HG03097 (cell line): ENCODE measurements around the gene SCN4A.

Experiments
- ATAC-seq: cut with Tn5 transposase; IDR thresholded peaks from one replicate; pipeline ENCODE4 v1.9.1; 2021; ENCODE audit not compliant: unreplicated experiment, low FRiP score

Gene SCN4A

DNA sequence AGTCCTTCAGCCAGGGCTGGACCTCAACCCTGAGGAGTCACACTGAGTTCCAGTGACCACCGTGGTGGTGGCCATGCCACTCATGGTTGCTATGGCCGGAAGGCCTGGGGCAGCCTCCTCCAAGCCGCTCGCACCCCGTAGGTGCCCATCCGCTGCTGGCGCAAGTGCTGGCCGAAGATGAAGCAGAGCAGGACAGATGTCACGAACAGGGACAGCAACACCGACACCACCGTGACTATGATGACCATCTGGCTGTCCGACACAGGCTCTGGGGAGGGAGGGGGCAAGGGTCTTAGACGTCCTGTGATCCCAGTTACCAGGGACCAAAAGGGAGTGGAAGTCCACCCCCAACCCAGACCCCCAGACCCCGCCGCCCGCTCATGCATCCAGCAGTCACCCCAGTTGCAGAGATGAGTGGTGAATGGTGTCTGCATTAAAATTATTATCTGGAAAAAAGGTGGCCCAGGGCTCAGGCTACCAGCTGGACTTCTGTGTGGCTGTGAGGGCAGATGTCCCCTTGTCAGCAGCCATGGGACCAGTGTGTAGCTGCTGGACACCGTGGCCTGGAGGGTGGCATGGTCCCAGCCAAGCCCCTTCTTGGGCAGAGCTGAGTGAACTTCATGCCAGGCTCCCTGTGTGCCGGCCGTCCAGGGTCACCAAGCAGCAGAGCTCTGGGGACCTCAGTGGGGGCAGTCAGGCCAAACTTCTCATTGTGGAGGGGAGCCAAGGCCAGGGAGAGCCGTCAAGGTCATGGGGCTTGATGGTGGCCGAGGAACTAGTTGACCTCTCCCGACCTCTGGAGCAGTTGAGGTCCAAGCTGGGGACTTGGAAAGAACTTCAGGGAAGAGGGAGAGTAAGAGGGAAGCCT is 30.2 kb upstream of the SCN4A start:
- ATAC-seq: no peak

DNA sequence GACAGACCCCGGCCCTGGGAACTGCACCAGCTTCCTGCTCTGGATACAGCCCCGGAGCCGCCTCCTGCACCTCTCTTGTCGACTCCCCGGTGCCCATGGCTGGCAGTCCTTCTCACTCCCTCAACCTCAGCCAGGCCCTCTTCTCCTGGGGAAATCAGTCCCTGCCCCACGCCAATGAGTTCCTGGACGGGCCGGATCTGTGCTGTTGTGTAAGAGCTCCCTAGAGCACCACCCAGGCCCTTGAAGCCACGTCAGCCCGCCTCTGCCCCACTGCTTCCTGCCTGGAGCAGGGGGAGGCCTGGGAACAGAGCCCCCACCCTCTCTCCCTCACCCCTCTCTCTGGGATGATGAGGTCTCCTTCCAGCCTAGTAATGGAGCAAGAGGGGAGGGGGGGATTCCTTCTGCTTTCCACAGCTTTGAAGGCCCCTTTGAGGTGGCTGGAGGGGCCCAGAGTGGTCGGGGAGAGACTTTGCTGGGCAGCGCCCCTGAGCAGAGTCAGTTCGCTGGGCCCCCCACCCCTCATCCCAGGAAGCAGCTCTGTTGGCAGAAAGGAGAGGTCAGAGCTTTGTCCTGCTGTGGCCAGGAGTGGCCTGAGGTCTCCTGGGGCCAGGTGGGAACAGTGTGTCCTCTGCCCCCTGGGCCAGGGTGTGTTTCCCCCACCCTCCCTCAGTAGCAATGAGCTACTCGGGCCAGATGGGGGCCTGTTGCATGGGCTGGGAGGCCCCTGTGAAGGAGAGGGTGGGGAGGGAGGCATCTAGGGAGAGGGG is 29.2 kb upstream of the SCN4A start:
- ATAC-seq: no peak

DNA sequence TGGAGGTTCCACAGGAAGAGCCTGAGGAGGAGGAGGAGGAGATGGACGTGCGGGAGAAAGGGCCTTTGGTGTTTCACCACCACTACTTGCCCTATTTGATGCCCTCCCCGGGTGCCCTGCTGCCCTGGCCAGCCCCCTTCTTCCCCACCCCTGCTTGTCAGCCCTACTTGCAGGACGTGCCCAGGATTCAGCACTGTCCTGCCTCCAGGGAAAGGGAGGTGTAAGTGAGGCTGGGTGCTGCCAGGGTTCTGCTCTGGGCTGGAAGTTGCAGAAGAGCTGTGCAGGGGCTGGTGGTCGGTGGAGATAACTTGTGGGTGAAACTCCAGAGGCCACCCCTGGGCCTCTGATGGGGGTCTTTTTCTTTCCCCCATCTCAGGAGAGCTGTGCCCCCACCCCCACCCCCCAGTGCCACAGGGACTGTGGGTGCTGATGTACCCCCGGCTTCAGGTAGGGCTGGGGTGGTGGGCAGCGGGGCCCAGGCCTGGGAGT is 28.4 kb upstream of the SCN4A start:
- no peak for ATAC-seq

DNA sequence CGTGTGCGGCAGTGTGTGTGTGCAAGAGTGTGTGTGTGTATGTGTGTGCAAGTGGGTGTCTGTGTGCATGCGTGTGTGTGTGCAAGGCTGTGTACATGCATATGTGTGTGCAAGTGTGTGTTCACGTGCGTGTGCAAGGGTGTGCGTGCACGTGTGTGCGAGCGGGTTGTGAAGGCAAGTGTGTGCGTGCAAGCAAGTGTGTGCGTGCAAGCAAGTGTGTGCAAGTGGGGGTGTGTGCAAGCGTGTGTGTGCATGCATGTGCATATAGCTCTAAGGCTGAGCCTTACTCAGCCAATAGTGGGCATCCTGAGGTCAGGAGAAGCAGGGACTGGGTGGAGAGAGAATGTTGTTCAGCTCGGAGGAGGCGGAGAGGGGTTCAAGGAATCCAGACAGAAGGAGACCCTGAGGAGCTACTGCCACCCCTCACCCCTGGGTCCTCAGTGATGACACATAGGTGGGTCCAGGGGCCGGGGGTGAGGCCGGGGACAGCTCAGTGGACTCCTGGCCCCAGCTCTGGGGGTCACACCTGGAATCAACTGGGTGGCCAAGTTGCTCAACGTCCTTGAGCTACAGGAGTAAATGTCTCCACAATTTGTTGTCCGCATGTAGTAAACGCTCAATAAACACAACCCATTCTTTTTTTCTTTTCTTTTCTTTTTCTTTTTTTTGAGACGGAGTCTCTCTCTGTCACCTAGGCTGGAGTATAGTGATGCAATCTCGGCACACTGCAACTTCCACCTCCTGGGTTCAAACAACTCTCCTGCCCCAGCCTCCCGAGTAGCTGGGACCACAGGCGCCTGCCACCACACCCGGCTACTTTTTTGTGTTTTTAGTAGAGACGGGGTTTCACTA is 27.2 kb upstream of the SCN4A start:
- no peak for ATAC-seq

DNA sequence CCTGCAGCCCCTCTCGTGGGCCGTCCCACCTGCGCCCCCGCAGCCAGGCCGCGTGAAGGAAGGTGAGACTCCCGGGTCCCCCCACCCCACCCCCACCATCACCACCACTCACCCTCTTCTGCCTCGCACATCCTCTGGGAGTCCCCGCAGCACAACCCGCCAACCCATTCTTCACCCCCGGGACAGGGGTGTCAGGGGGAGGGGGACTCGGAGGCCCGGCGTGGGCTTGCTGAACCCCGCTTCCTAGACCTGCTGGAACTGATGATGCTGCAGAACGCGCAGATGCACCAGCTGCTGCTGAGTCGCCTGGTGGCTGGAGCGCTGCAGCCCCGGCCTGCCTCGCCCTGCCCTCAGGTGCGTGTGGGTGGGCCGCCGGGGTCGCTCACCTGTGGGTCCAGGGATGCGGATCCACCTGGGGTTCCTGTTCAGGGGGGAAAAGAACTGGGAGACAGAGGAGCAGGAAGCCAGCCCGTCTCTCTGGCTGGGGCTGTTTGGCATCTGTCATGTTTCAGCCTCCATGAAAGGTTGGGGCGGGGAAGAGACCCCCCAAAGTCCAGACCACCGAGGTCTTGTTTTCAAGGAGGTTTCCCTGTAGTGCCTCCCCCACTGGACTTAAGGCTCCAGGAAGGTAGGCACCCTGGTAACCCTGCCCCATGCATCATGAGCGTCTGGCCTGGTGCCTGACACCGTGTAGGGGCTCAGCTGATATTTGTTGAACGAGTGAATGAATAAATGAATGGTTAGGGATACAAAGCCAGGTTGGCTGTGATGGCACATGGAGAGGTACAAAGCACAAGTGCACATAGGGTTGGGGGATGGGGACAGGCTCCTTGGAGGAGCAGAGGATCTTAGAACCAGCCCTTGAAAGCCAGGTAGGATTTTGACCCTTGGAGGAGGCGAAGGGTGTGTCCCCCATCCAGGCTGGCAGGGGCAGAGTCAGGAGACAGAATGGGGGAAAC is 26.3 kb upstream of the SCN4A start:
- no peak for ATAC-seq

DNA sequence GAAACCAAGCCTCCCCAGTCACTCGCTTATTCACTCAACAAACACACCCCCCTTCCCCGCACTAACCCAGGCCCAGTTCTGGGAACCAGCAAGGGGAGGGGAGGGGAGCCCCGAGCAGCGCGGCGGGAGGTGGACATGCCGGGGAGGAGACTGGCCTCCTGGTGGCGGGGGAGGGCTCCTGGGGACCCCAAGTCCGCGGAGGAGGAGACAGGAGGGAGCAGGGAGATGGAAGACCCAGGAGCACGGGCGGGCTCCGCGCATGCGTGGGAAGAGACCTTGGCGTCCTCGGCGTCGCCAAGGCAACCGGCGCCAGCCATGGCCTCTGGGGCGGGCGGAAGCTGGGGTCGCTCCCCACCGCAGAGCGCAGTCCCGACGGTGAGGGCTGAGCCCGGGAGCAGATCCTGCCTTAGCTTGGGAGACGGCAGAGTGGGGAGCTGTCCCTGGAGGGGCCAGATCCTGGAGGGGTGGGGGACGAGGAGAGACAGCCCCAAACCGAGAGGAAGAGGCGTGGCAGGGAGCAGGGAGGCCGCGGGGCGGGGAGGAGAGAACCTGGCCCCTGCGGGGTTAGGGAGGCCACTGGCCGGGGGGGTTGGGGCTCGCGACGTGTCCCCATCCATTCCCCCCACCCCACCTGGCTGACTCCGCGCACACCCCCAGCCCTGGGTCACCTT is 25.5 kb upstream of the SCN4A start, which contains the start of gene PRR29:
Gene PRR29 (plus strand): TSS at position 302 of the 671 bp plus-strand sequence. CDS start 14 bp downstream, at position 316.
- no peak for ATAC-seq

DNA sequence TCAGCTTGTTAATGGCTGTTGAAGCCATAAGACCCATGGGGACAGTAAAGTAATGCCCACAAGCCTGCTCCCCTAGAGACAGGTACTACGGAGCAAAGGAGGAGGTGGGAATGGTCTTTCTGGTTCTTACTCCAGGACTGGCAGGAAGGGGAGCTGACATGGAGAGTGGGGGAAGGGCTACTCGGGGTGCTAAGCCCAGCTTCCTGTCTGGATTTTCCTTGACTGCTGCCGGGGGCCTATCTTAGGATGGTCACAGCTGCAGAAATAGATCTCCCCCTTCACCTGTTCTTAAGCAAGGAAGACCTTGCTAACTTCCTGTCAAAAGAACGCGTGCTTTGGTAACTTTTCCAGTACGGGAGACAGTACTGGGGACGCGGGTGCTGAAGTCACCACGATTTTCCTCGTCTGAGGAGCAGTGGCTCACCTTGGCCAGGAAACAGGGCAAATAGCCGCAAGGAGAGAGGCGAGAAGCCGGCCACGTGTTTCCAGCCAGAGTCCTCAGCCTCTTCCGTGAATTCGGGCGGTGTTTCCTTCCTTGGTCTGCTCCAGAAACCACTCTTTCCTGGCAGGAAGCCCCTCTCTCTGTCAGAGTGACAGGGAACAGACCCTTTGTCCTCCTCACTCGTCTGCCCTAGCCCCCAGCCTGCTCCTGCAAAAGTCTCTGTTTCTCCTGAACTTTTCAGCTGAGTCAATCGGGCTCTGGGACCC is 24.8 kb upstream of the SCN4A start:
- no peak for ATAC-seq

DNA sequence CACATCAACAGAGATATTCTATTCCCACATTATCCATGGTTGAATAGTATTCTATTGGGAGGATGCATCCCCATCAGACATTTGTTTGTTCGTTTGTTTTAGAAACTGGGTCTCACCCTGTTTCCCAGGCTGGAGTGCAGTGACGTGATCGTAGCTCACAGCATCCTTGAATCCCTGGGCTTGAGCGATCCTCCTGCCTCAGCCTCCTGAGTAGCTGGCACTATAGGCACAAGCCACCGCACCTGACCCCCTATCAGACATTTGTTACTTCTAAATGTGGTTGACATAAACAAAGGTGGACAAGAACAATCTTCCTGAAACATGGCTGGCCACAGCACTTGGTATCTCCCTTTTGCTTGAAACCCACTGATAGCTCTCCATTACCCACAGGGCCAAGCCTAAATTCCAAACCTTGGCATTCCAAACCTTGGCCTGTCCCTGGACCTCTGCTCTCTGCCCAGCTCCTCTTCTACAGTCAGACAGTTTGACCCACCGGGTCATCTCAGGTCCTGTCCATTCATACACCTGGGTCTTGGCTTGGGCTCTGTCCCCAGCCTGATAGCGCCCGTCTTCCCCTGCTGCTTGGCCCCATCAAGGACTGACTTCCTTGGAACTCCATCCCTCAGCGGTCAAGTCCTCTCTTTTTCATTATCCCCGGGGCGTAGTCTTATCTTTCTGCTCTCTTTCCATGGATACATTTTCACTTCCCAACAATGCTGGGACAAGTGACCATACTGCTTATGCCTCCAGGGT is 23.9 kb upstream of the SCN4A start:
- no peak for ATAC-seq

DNA sequence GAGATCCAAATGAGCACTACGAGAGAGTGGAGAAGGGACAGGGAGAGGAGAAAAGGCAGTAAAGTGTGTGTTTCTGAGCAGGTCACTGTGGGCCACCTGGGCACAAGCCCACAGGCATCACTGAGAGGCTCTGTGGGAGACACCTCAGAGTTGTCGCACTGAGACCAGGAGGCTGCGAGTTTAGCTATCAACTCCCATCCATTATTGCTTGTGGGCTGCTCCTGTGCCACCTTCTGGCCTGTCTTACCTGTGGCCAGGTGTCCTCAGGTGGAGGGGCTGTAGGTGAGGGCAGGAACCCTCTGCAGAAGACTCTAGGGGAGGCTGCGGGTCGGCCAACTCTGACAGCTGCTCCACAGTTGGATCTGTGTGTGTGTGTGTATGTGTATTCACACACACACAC is 22.9 kb upstream of the SCN4A start:
- no peak for ATAC-seq

DNA sequence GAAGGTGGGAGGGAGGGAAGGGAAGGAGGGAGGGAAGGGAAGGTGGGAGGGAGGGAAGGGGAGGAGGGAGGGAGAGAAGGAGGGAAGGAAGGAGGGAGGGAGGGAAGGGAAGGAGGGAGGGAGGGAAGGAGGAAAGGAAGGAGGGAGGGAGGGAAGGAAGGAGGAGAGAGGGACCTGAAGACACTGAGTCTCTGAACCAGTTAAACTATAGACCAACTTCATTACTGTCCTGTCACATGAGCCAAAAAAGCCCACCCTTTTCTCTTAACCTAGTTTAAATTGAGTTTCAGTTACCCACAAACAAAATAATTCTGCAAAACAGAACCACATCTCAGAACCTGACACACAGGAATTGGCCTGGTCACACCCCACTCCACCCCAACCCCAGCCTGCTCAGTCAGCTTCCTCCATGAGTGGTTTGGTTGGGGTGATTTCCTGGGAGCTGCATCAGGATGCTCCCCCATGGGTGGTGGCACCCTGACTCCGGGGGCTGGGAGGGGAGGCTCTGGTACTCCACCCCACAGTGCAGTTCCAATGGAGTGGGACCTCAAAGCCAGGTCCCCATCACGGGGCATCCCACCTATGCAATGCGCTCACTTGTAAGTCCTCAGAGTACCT is 20.8 kb upstream of the SCN4A start:
- ATAC-seq: no peak

DNA sequence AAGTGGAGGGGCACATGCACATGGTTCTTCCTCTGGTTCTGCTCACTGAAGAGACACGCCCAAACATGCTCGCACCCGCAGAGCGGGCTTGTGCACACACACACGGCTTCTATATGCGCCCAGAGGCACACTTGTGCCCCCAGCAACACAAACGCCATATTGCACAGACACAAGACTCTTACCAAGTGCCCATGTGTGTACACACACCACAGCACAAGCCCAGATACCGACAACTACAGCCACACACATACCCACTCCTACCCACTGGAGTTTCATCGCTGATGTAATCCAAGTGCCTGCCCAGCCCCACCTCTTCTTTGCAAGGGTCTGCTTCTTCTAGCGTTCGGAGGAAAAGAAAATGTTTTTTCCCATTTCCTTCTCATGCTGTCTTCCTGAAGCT is 18.9 kb upstream of the SCN4A start:
- ATAC-seq: no peak

DNA sequence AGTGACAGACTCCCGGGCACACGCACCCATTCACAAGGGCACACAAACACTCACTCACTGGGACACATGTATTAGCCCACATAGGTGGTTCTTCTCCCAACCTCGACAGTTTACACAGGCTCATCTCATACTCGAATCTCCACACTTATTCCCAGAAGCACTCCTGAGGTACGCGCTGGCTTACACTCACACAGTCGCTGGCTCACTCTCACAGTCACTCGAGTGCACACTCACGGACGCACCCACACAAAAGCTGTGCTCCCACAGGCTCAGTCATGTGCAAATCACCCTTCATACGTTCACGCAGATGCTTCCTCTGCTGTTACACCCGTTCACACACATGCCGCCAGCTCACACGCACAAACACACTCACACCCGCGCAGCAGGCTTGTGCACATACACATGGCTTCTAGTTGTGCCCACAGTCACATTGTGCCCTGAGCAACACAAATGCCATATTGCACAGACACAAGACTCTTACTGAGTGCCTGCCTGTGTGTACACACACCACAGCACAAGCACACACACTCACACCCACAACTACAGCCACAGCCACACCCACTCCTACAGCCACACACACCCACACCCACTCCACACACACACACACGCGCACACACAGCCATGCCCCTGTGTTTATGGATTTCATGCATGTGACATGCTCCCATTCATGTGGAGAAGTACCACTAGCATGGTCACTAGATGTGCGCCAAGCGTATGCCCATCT is 17.1 kb upstream of the SCN4A start:
- no peak for ATAC-seq

DNA sequence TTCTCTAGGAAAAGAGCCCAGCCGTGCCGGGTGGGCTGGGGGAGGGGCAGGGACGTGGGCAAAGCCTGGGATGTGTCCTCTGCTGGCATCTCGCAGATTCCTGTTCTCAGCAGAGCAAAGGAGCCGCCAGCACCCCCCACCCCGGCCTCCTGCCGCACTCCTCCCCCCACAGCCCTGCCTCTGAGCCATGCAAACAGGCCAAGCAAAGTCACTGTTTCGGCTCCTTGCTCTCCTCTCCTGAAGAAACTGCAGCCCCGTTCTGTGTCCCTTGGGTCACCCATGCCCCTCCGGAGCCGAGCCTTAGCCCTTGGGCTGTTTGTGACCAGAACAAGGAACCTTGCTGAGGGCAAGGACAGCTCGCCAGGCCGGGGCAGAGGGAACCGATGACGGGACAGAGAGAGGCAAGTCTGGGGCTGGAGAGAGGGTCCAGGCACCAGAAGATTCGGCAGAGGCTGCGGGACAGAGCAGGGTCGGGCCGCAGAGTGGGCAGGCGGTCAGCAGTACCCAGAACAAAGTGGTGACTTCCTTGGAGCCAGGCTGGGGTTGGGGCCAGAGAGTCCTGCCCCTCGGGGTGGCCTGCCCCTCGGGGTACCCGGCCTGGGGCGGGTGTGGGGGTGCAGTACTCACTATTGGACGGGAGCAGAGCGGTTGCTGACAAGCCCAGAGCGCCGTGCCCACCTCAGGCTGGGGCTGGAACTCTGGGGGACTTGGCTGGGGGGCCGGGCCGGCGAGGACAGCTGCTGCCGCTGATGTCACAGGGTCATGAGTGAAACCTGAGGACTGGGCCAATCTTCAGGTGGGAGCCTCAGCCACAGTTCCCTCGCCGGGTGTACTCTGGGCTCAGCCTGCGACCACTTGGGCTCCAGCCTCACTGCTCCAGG is 16.3 kb upstream of the SCN4A start:
- ATAC-seq: no peak

DNA sequence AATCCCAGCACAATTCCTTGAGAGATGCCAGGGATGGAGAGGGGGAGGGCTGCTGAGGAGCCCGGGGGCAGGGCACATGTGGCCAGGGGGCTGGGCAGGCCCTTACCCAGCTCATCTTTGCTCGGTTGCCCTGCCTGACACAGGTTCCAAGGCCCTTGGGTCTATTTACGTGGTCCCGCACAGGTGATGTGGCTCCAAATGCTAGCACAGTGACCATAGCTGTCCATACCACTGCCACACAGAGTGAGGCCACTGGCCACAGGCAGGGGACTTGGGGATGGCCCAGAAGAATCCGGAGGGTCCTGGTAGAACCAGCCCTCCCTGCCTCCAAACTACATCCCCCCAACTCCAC is 15.4 kb upstream of the SCN4A start:
- no peak for ATAC-seq

DNA sequence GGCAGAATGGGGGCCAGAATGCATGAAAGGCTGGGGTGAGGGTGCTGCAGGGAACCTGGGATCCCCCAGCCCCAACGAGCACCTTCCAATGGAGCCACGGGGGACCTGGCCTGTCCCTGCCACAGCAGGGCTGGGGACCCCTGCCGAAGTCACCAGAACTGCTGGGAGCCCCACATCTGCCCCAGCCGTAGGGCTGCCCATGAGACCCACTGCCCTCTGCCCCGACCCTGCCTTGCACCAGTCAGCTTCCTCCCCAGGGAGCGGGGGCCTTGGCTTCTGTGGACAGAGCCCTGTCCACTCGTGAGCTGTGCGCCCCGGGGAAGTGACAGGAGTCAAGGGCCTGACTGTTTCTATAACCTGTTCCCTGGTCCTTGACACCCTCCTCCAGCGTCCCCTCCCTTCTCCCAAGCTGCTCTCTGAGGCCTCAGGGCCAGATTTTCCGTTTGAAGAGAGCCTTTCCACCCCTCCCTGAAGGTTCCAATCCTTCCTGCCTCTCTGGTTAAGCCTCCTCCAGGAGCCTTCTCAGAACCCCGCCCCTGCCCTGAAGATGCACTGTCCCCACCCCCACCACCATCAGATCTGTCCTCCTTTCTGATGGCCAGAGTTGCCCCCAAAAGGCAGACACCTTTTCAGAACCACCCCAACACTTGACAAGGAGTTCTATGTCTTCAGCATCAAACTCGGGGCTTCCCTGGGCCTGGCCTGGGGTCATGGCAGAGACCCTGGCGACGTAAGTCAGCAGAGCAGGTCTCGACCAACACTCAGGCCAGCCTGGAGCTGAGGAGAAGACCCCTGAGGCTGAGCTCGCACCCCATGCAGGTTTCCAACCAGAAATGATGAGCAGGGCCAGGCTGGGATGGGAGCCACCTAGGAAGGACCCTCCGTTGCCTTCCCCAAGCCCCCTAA is 14.8 kb upstream of the SCN4A start:
- no peak for ATAC-seq
